IMR-90 (cell line): ENCODE results near the gene ZSCAN32.

Experiments
- CEBPB ChIP-seq: IDR thresholded peaks from 2 replicates; pipeline ENCODE4 v1.6.1; 2012; ENCODE audit warnings: low read depth, low read length, improper control_type of control experiment
- ELK1 ChIP-seq: fragments of 150-350 bp; IDR thresholded peaks from 2 replicates; pipeline ENCODE4 v1.6.1; 2016; ENCODE audit warnings: low read depth, mild to moderate bottlenecking, low read length, moderate library complexity, borderline replicate concordance
- MXI1 ChIP-seq: IDR thresholded peaks from 2 replicates; pipeline ENCODE4 v1.6.1; 2012; ENCODE audit warnings: low read depth, mild to moderate bottlenecking, low read length, moderate library complexity, borderline replicate concordance
- NFE2L2 ChIP-seq: fragments of 150-350 bp; IDR thresholded peaks from 2 replicates; pipeline ENCODE4 v1.6.1; 2016; ENCODE audit warnings: low read depth, mild to moderate bottlenecking, low read length
- POLR2A ChIP-seq: IDR thresholded peaks from 2 replicates; pipeline ENCODE4 v1.6.1; 2012; ENCODE audit warnings: mild to moderate bottlenecking, low read depth, low read length
- RAD21 ChIP-seq: IDR thresholded peaks from 2 replicates; pipeline ENCODE4 v1.6.1; 2012; ENCODE audit warnings: low read length, improper control_type of control experiment
- TF ChIP-seq, protein P1 (sequence below): conservative IDR thresholded peaks from 2 replicates; pipeline ENCODE4 v1.5.1; 2012; ENCODE audit warnings: mild to moderate bottlenecking, low read depth, low read length, improper control_type of control experiment

DNA sequence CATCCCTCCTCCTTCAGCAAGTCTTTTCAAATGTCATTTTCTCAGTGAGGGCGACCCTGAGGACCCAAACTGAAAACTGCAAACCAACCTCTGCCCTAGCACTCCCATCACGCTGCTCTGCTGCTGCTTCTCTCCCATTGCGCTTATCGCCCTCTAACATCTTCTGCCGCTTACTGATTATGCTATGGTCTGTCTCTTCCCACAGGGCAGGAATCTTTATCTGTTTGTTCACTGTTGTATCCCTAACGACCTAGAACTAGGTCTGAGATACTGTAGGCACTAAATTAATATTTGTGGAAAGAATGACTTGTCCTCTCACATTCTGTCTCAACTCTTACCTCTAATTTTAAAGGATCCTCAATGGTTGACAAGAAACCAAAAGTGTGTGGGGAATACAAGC is 12.5 kb downstream of the ZSCAN32 start:
- TF ChIP-seq, protein P1, sequence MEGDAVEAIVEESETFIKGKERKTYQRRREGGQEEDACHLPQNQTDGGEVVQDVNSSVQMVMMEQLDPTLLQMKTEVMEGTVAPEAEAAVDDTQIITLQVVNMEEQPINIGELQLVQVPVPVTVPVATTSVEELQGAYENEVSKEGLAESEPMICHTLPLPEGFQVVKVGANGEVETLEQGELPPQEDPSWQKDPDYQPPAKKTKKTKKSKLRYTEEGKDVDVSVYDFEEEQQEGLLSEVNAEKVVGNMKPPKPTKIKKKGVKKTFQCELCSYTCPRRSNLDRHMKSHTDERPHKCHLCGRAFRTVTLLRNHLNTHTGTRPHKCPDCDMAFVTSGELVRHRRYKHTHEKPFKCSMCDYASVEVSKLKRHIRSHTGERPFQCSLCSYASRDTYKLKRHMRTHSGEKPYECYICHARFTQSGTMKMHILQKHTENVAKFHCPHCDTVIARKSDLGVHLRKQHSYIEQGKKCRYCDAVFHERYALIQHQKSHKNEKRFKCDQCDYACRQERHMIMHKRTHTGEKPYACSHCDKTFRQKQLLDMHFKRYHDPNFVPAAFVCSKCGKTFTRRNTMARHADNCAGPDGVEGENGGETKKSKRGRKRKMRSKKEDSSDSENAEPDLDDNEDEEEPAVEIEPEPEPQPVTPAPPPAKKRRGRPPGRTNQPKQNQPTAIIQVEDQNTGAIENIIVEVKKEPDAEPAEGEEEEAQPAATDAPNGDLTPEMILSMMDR = no peak
- TF ChIP-seq NFE2L2 (no peak), RAD21 (no peak), MXI1 (no peak), ELK1 (no peak), POLR2A (no peak), CEBPB (no peak)
